ENCODE results near the gene PCDHA6.
"Not testable (repeated sequence)": the region's sequence is repeated elsewhere in the genome, so short reads cannot be mapped to it uniquely, and the experiment has no call there.

Gene PCDHA6

GRCh38 chr5:140823475-140823874, 4.3 kb upstream of the PCDHA6 start:
- Histone ChIP-seq H3K4me3 (ENCODE audit: low read depth, low read length) (no peak overlapping the region), H2AFZ (ENCODE audit: low read length, unreplicated experiment) (no peak overlapping the region), H3K36me3 (ENCODE audit: insufficient read depth, low read length) (no peaks in the 10 kb centered on the region), H3K27me3 (ENCODE audit: insufficient read depth, low read length) (no peaks in the 10 kb centered on the region; the same call in 1 of the 2 replicates), H3K79me2 (ENCODE audit: control insufficient read depth, insufficient read depth, low read length, unreplicated experiment) (no peaks in the 10 kb centered on the region), H3K4me1 (ENCODE audit: control insufficient read depth, insufficient read depth, low read length, unreplicated experiment) (no peaks in the 10 kb centered on the region), H3K27ac (ENCODE audit: low read depth, low read length) (no peak overlapping the region)

- no peaks in the 10 kb centered on the region; the same call in 1 of the 2 replicates for H3K27me3 ChIP-seq (ENCODE audit: insufficient read depth, low read length)
- no peaks in the 10 kb centered on the region for H3K79me2 ChIP-seq (ENCODE audit: control insufficient read depth, insufficient read depth, low read length, unreplicated experiment)
- H3K4me3 ChIP-seq (ENCODE audit: low read depth, low read length), result no peak overlapping the region
- no peak overlapping the region for H3K27ac ChIP-seq (ENCODE audit: low read depth, low read length)
- no peak overlapping the region for H2AFZ ChIP-seq (ENCODE audit: low read length, unreplicated experiment)
- H3K4me1 ChIP-seq (ENCODE audit: control insufficient read depth, insufficient read depth, low read length, unreplicated experiment), result no peaks in the 10 kb centered on the region
- no peaks in the 10 kb centered on the region for H3K36me3 ChIP-seq (ENCODE audit: insufficient read depth, low read length)
Measured at GRCh38 chr5:140828362-140828737, 590 bp downstream of the PCDHA6 start.

GRCh38 chr5:140829511-140830501, 2.0 kb downstream of the PCDHA6 start:
- H2AFZ ChIP-seq (ENCODE audit: low read length, unreplicated experiment); H3K4me1 ChIP-seq (ENCODE audit: control insufficient read depth, insufficient read depth, low read length, unreplicated experiment); H3K4me3 ChIP-seq (ENCODE audit: low read depth, low read length); H3K79me2 ChIP-seq (ENCODE audit: control insufficient read depth, insufficient read depth, low read length, unreplicated experiment); H3K27ac ChIP-seq (ENCODE audit: low read depth, low read length); H3K27me3 ChIP-seq (ENCODE audit: insufficient read depth, low read length); H3K36me3 ChIP-seq (ENCODE audit: insufficient read depth, low read length): not testable (repeated sequence)

GRCh38 chr5:140833993-140834392, 6.2 kb downstream of the PCDHA6 start, which contains the start of gene PCDHA7:
PCDHA7 (plus strand) TSS chr5:140834269; CDS start chr5:140834384, 115 bp downstream.
- H3K4me3 ChIP-seq (ENCODE audit: low read depth, low read length), result no peak within 1 kb of the TSS; the same call in 1 of the 2 replicates
- H3K36me3 ChIP-seq (ENCODE audit: insufficient read depth, low read length), result no peaks in the 10 kb centered on the region
- no peaks in the 10 kb centered on the region for H3K79me2 ChIP-seq (ENCODE audit: control insufficient read depth, insufficient read depth, low read length, unreplicated experiment)
- no peak within 1 kb of the TSS for H2AFZ ChIP-seq (ENCODE audit: low read length, unreplicated experiment)
- H3K27me3 ChIP-seq (ENCODE audit: insufficient read depth, low read length), result no peaks in the 10 kb centered on the region
- H3K4me1 ChIP-seq (ENCODE audit: control insufficient read depth, insufficient read depth, low read length, unreplicated experiment), result no peaks in the 10 kb centered on the region
- H3K27ac ChIP-seq (ENCODE audit: low read depth, low read length), result no peak within 1 kb of the TSS

- H3K79me2 ChIP-seq (ENCODE audit: control insufficient read depth, insufficient read depth, low read length, unreplicated experiment); H3K27me3 ChIP-seq (ENCODE audit: insufficient read depth, low read length); H3K4me1 ChIP-seq (ENCODE audit: control insufficient read depth, insufficient read depth, low read length, unreplicated experiment); H3K27ac ChIP-seq (ENCODE audit: low read depth, low read length); H3K4me3 ChIP-seq (ENCODE audit: low read depth, low read length); H3K36me3 ChIP-seq (ENCODE audit: insufficient read depth, low read length); H2AFZ ChIP-seq (ENCODE audit: low read length, unreplicated experiment): not testable (repeated sequence)
Measured at GRCh38 chr5:140834439-140835008, 6.8 kb downstream of the PCDHA6 start.

GRCh38 chr5:140835622-140836510, 8.1 kb downstream of the PCDHA6 start:
- no peak overlapping the region for H3K27ac ChIP-seq (ENCODE audit: low read depth, low read length)
- H3K79me2 ChIP-seq (ENCODE audit: control insufficient read depth, insufficient read depth, low read length, unreplicated experiment), result no peaks in the 10 kb centered on the region
- no peaks in the 10 kb centered on the region for H3K27me3 ChIP-seq (ENCODE audit: insufficient read depth, low read length)
- H2AFZ ChIP-seq (ENCODE audit: low read length, unreplicated experiment), result no peak overlapping the region
- no peaks in the 10 kb centered on the region for H3K36me3 ChIP-seq (ENCODE audit: insufficient read depth, low read length)
- no peaks in the 10 kb centered on the region for H3K4me1 ChIP-seq (ENCODE audit: control insufficient read depth, insufficient read depth, low read length, unreplicated experiment)
- no peak overlapping the region for H3K4me3 ChIP-seq (ENCODE audit: low read depth, low read length)

- Histone ChIP-seq H3K36me3 (ENCODE audit: insufficient read depth, low read length) (no peaks in the 10 kb centered on the region), H2AFZ (ENCODE audit: low read length, unreplicated experiment) (no peak within 1 kb of the TSS), H3K27me3 (ENCODE audit: insufficient read depth, low read length) (no peaks in the 10 kb centered on the region), H3K79me2 (ENCODE audit: control insufficient read depth, insufficient read depth, low read length, unreplicated experiment) (no peaks in the 10 kb centered on the region), H3K4me1 (ENCODE audit: control insufficient read depth, insufficient read depth, low read length, unreplicated experiment) (no peaks in the 10 kb centered on the region), H3K4me3 (ENCODE audit: low read depth, low read length) (peak within 1 kb of the TSS; percentile 35), H3K27ac (ENCODE audit: low read depth, low read length) (no peak within 1 kb of the TSS)
Measured at GRCh38 chr5:140840978-140841962, 13.5 kb downstream of the PCDHA6 start, which contains the start of gene PCDHA8. PCDHA8 (plus strand) TSS chr5:140841187; CDS start chr5:140841322, 135 bp downstream.

- H3K4me3 ChIP-seq (ENCODE audit: low read depth, low read length), result no peak overlapping the region
- H3K4me1 ChIP-seq (ENCODE audit: control insufficient read depth, insufficient read depth, low read length, unreplicated experiment), result no peaks in the 10 kb centered on the region
- no peak overlapping the region for H3K27ac ChIP-seq (ENCODE audit: low read depth, low read length)
- no peak overlapping the region for H2AFZ ChIP-seq (ENCODE audit: low read length, unreplicated experiment)
- no peaks in the 10 kb centered on the region for H3K36me3 ChIP-seq (ENCODE audit: insufficient read depth, low read length)
- H3K27me3 ChIP-seq (ENCODE audit: insufficient read depth, low read length), result no peaks in the 10 kb centered on the region
- H3K79me2 ChIP-seq (ENCODE audit: control insufficient read depth, insufficient read depth, low read length, unreplicated experiment), result no peaks in the 10 kb centered on the region
Measured at GRCh38 chr5:140842798-140843733, 15.3 kb downstream of the PCDHA6 start.

Measured in ACC112 (cell line).